GM19397 (cell line): ENCODE data around the gene LIPC.

Source experiments
- ATAC-seq: cut with Tn5 transposase; IDR thresholded peaks from one replicate; pipeline ENCODE4 v1.9.1; 2021; ENCODE audit warnings: mild to moderate bottlenecking, moderate library complexity; ENCODE audit not compliant: unreplicated experiment

Gene LIPC

DNA sequence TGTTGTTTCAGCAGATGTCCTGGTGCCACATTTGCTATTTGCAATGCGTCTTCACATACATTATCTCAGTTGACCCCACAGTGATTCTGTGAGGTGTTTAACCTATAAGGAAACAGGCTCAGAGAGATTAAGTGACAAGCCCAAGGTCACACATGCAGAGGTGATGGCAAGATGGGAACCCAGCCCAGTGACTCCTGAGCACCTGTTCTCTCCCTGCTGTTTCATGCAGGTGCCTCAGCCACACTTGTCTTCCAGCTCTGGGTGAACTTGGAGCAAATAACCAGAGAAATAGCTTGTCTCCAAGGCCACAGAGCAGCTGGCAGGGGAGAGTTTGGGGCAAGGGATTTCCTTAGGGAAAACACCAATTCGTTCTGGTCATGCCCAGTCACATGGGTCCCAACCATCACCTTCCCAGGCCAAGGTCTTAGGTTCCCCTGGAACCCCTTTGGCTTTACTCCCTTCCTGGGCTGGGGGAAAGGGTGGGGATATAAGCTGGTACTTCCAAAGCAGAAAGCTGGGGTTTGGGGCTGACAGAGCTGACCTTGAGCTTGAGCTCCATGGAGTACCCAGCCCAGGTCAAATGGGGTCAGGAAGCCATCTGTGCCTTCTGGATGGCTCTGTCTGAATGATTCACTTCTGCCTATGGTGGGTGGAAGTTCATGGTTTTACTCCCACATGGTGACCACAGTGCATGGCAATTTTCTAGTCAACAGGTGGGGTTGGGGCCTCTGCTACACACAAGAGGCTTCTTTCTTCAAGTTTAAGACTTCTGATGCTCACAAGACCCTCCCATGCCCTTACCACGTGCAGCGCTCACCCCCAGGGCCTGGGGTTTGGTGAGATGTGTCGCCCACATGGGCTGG lies 22.4 kb downstream of the LIPC start:
- ATAC-seq: no peak

DNA sequence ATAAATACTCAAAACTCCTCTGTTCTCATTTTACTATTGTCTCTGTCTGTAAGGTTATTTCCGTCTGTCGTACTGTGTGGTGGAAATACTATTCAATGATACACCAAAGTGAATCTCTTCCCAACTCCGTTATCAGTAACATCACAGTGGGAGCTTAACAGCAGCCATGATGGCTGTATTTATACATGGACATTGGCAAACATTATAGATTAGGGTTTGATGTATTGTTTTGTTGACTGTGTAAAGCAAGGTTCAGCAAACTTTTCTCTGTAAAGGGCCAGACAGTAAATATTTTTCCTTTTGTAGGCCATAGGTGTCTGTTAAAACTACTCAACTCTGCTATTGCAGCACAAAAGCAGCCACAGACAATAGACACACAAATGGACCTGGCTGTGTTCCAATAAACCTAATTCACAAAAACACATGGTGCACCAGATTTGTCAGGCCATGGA lies 23.2 kb downstream of the LIPC start:
- no peak for ATAC-seq

DNA sequence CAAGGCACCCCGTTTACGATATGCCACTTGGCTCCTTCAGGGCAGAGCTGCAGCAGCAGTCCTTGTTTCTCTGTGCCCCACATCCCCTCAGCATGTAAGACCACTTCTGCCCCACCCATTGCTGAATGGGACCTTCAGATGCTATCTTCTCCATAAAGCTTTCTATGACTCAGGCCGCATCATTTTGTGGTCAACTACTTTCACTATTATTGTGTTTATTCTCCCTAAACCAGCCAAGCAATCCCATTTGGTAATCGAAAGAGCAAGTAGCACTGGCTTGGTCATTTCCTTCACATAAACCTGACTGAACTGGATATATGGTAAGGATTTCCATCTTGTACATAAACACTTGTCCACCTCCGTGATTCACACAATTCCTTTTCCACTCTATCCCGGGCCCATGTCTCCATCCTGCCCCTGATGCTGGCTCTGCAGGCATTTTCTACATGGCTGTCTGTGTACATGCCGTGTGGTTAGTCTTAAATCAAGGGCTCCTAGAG lies 25.7 kb downstream of the LIPC start:
- no peak for ATAC-seq

DNA sequence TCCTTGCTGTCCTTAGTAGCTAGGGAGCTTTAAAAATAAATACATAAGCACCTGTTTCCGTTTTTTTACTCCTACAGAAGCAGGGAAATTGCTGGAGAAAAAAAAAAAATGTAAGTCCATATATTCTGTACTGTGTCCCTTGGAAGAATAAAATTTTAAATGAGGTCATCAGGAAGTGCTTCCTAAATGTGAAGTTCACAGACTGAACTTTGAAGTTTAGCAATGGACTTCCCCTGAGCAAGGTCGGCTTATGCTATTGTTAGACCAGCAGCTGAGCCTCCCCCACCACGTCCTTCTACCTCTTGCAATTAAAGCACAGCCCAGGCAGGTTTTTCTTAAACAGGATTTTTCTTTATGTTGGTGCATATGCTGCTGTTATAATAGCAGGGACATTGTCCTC lies 26.3 kb downstream of the LIPC start:
- ATAC-seq: no peak

- no peak for ATAC-seq
These were observed 27.3 kb downstream of the LIPC start for GRCh38 chr15:58459045-58459444.

- ATAC-seq: no peak
These were observed 27.8 kb downstream of the LIPC start for GRCh38 chr15:58459560-58459959.

DNA sequence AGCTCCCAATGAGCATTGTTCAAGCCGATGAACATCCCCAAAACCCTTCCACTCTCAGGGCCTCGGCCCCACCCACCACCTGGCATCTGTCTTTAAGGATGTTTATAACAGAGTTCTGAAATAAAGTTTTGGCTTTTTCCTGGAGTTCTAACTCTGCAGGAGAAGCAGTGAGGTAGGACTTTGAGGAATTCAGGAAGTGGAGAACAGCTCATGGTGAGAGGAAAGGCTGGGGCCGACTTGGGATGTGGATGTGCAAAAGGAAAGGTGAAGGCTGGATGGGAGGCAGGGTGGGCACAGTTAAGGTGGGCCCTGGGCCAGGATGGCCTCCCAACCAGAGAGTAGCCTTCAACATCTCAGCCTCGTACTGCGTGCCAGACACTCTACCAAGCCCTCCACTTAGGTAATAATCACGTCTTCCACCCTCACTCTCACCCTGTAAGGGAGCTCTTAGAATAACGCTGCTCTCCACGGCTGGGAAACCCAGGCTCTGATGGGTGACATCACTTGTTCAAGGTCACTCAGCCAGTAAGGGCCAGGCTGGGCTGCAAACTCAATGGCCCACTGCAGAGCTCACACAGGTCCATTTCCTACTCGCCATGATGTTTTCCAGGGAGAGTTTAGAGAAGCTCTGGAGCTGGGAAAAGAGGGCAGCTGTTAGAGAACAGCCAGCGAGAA lies 28.5 kb downstream of the LIPC start:
- no peak for ATAC-seq

DNA sequence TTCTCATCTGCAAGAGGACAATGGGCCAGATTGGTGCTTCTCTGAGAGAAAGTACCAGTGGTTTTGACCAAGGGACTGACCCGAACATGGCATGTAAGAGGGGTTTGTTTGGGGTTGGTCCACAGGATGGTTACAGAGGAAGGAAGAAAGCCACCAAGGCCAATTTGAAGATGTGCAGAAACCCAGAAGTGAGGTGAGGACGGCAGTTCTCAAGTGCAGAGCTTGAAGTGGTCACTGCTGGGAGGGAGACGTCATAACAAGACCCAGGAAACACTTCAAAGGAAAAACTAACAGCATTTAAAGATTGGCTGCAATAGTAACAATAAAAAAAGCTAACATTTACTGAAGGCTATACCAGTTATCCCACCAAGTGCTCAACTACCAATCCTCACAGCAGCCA lies 29.1 kb downstream of the LIPC start:
- no peak for ATAC-seq

GRCh38 chr15:58462547-58462946 lies 30.8 kb downstream of the LIPC start:
- ATAC-seq: no peak

GRCh38 chr15:58462973-58463663 lies 31.3 kb downstream of the LIPC start:
- no peak for ATAC-seq

- ATAC-seq: no peak
These were observed 32.2 kb downstream of the LIPC start for GRCh38 chr15:58463815-58464650.

DNA sequence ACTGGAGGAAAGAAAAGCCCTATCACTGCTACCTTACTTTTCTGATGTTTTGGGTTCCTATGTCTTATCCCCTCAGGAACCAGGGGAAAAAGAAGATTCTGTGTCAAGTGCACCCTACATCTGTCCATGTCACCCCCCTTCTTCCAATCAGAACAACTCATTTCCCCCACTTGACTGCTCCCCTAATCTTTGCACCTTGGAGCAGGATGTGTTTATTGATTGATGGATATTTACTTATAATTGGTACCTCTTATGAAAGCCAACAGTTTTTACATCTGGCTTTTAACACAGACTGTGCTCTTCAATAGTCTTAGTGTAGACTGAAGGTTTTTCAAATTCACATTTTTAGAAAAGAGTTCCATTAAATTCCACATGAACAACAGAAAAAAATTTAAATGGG lies 33.3 kb downstream of the LIPC start:
- ATAC-seq: no peak

- ATAC-seq: no peak
These were observed 34.2 kb downstream of the LIPC start for GRCh38 chr15:58465866-58466517.

- ATAC-seq: no peak
These were observed 34.8 kb downstream of the LIPC start for GRCh38 chr15:58466566-58466965.

GRCh38 chr15:58467121-58467721 lies 35.4 kb downstream of the LIPC start:
- no peak for ATAC-seq

GRCh38 chr15:58467722-58468423 lies 36.1 kb downstream of the LIPC start:
- no peak for ATAC-seq

GRCh38 chr15:58469432-58470353 lies 37.9 kb downstream of the LIPC start:
- ATAC-seq: no peak

DNA sequence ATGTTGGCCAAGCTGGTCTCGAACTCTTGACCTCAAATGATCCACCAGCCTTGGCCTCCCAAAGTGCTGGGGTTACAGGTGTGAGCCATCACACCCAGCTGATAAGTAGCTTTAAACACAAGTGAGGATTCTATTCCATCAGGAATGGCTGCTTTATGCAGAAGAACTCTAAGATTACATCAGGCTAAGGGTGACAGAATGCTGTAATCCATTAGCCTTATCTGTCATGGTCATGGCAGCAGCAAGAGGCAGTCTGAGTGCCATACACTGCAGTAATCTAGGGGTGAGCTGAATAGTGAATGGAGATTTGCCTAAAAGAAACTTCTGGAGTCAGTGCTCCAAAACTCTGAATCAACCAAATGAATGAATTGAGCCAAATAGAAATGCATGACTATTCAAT lies 39.6 kb downstream of the LIPC start:
- no peak for ATAC-seq
